ENCODE results near the gene CRYBA1.
A peak's percentile ranks its signal among the peaks of the same experiment; 100 is the strongest.
"Not testable (repeated sequence)": the region's sequence is repeated elsewhere in the genome, so short reads cannot be mapped to it uniquely, and the experiment has no call there.

The CRYBA1 gene

GRCh38 chr17:29246628-29247027 is at the start of gene CRYBA1:
Gene CRYBA1 (plus strand): TSS chr17:29246859. CDS start chr17:29246864, 5 bp downstream.
- DNase-seq (ENCODE audit: low spot score) = no peak

- DNase-seq (ENCODE audit: low spot score) = no peak
These were observed 49.0 kb upstream of the CRYBA1 start for GRCh38 chr17:29197516-29198272.

- not testable (repeated sequence) for DNase-seq (ENCODE audit: low spot score)
These were observed 42.4 kb upstream of the CRYBA1 start for GRCh38 chr17:29204068-29204804.

- DNase-seq (ENCODE audit: low spot score) = no peak
These were observed 41.6 kb upstream of the CRYBA1 start for GRCh38 chr17:29205047-29205446.

GRCh38 chr17:29207975-29208374 is 38.7 kb upstream of the CRYBA1 start:
- DNase-seq (ENCODE audit: low spot score) = no peak

GRCh38 chr17:29209073-29209472 is 37.6 kb upstream of the CRYBA1 start:
- no peak for DNase-seq (ENCODE audit: low spot score)

- DNase-seq (ENCODE audit: low spot score) = no peak
These were observed 35.8 kb upstream of the CRYBA1 start for GRCh38 chr17:29210879-29211278.

- no peak for DNase-seq (ENCODE audit: low spot score)
These were observed 34.5 kb upstream of the CRYBA1 start for GRCh38 chr17:29212094-29212631.

- peak; percentile 39 for DNase-seq (ENCODE audit: low spot score)
These were observed 34.0 kb upstream of the CRYBA1 start for GRCh38 chr17:29212681-29213121.

GRCh38 chr17:29214215-29215146 is 32.2 kb upstream of the CRYBA1 start:
- no peak for DNase-seq (ENCODE audit: low spot score)

- DNase-seq (ENCODE audit: low spot score) = no peak
These were observed 31.5 kb upstream of the CRYBA1 start for GRCh38 chr17:29215174-29215573.

GRCh38 chr17:29215717-29216116 is 30.9 kb upstream of the CRYBA1 start:
- DNase-seq (ENCODE audit: low spot score) = no peak

- DNase-seq (ENCODE audit: low spot score) = no peak
These were observed 30.5 kb upstream of the CRYBA1 start for GRCh38 chr17:29216181-29216580.

GRCh38 chr17:29216856-29217255 is 29.8 kb upstream of the CRYBA1 start:
- no peak for DNase-seq (ENCODE audit: low spot score)

- DNase-seq (ENCODE audit: low spot score) = peak; percentile 87
These were observed 27.1 kb upstream of the CRYBA1 start for GRCh38 chr17:29219378-29220047.

GRCh38 chr17:29221338-29221737 is 25.3 kb upstream of the CRYBA1 start:
- DNase-seq (ENCODE audit: low spot score) = not testable (repeated sequence)

- no peak for DNase-seq (ENCODE audit: low spot score)
These were observed 21.3 kb upstream of the CRYBA1 start for GRCh38 chr17:29225396-29225795.

- no peak for DNase-seq (ENCODE audit: low spot score)
These were observed 13.4 kb upstream of the CRYBA1 start for GRCh38 chr17:29233301-29233700.

- DNase-seq (ENCODE audit: low spot score) = not testable (repeated sequence)
These were observed 11.7 kb upstream of the CRYBA1 start for GRCh38 chr17:29234972-29235371.

GRCh38 chr17:29235904-29236303 is 10.8 kb upstream of the CRYBA1 start:
- DNase-seq (ENCODE audit: low spot score) = no peak

GRCh38 chr17:29237476-29238132 is 9.1 kb upstream of the CRYBA1 start:
- DNase-seq (ENCODE audit: low spot score) = no peak

Data from RKO (cell line).